Ishikawa (cell line): ENCODE results near the gene GABRG3.

Source experiments
- CEBPB ChIP-seq: IDR thresholded peaks from 2 replicates; pipeline ENCODE4 v1.6.1; 2012
- CREB1 ChIP-seq: IDR thresholded peaks from 2 replicates; pipeline ENCODE4 v1.6.1; 2012; ENCODE audit warnings: low read depth
- EGR1 ChIP-seq: IDR thresholded peaks from 2 replicates; pipeline ENCODE4 v1.6.1; 2012
- EP300 ChIP-seq: IDR thresholded peaks from 2 replicates; pipeline ENCODE4 v1.6.1; 2012; ENCODE audit warnings: borderline replicate concordance
- FOXM1 ChIP-seq: IDR thresholded peaks from 2 replicates; pipeline ENCODE4 v1.6.1; 2012; ENCODE audit warnings: low read depth, borderline replicate concordance
- MAX ChIP-seq: IDR thresholded peaks from 2 replicates; pipeline ENCODE4 v1.6.1; 2012
- NFIC ChIP-seq: IDR thresholded peaks from 2 replicates; pipeline ENCODE4 v1.6.1; 2012
- RAD21 ChIP-seq: IDR thresholded peaks from 2 replicates; pipeline ENCODE4 v1.6.1; 2012; ENCODE audit warnings: low read depth
- REST ChIP-seq: IDR thresholded peaks from 2 replicates; pipeline ENCODE4 v1.6.1; 2012; ENCODE audit warnings: low read depth, mild to moderate bottlenecking
- TAF1 ChIP-seq: IDR thresholded peaks from 2 replicates; pipeline ENCODE4 v1.6.1; 2012; ENCODE audit warnings: low read depth, mild to moderate bottlenecking
- TCF12 ChIP-seq: IDR thresholded peaks from 2 replicates; pipeline ENCODE4 v1.6.1; 2012; ENCODE audit warnings: low read depth
- TEAD4 ChIP-seq: IDR thresholded peaks from 2 replicates; pipeline ENCODE4 v1.6.1; 2012
- USF1 ChIP-seq: IDR thresholded peaks from 2 replicates; pipeline ENCODE4 v1.6.1; 2012
- YY1 ChIP-seq: IDR thresholded peaks from 2 replicates; pipeline ENCODE4 v1.6.1; 2012; ENCODE audit warnings: low read depth
- ZBTB7A ChIP-seq: IDR thresholded peaks from 2 replicates; pipeline ENCODE4 v1.6.1; 2012; ENCODE audit warnings: low read depth

GABRG3 gene

DNA sequence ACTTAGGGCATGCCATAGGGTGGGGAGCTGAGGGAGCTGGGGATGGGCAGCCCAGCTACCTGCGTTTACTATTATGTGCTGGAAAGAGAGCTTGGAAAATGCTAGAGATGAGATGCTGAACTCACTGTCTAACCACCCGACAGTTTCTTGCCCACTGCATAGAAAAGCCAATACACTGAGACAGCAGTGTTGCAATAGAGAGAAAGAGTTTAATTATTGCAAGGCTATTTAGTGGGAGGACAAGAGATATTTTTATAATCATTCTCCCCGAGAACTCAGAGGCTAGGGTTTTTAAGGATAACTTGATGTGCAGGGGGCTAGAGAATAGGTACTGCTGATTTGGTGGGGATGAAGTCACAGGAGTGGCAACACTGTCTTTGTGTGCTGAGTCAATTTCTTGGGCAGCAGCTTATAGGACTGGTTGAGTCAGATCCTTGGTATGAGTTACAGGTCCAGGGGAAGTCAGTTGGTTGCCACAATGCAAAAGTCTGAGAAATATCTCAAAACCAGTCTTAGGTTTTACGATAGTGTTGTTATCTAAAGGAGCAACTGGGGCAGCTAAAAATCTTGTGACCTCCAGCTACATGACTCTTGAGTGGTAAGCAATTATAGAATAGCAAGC, 205.9 kb downstream of the GABRG3 start:
- TF ChIP-seq NFIC (no peak), REST (no peak), FOXM1 (no peak), TAF1 (no peak), TCF12 (no peak), CREB1 (no peak), RAD21 (no peak), USF1 (no peak), EGR1 (no peak), CEBPB (no peak), EP300 (no peak), ZBTB7A (no peak), TEAD4 (no peak), MAX (no peak), YY1 (no peak)

- TF ChIP-seq YY1: no peak
- TF ChIP-seq CREB1: no peak
- TF ChIP-seq TEAD4: no peak
- no peak for TF ChIP-seq REST
These were observed 208.8 kb downstream of the GABRG3 start for GRCh38 chr15:27179789-27180188.

- TF ChIP-seq USF1: no peak
- TF ChIP-seq TCF12: no peak
- no peak for TF ChIP-seq ZBTB7A
- no peak for TF ChIP-seq NFIC
- no peak for TF ChIP-seq FOXM1
- no peak for TF ChIP-seq TAF1
- no peak for TF ChIP-seq EGR1
- no peak for TF ChIP-seq MAX
- TF ChIP-seq EP300: no peak
- TF ChIP-seq CREB1: no peak
- TF ChIP-seq TEAD4: no peak
- TF ChIP-seq RAD21: no peak
- TF ChIP-seq REST: no peak
- no peak for TF ChIP-seq CEBPB
- no peak for TF ChIP-seq YY1
These were observed 211.7 kb downstream of the GABRG3 start for GRCh38 chr15:27182561-27183110.

- TF ChIP-seq NFIC: no peak
- TF ChIP-seq CEBPB: no peak
- TF ChIP-seq TCF12: no peak
- no peak for TF ChIP-seq ZBTB7A
- TF ChIP-seq FOXM1: no peak
- TF ChIP-seq CREB1: no peak
- no peak for TF ChIP-seq MAX
- no peak for TF ChIP-seq YY1
- no peak for TF ChIP-seq RAD21
- TF ChIP-seq TAF1: no peak
- no peak for TF ChIP-seq EGR1
- no peak for TF ChIP-seq TEAD4
- no peak for TF ChIP-seq REST
These were observed 212.2 kb downstream of the GABRG3 start for GRCh38 chr15:27183201-27183600.
